GM21786 (cell line): ENCODE measurements around the gene ITGB1.

ENCODE experiments used
- ATAC-seq: cut with Tn5 transposase; IDR thresholded peaks from one replicate; pipeline ENCODE4 v1.9.1; 2021; ENCODE audit not compliant: unreplicated experiment

The ITGB1 gene

GRCh38 chr10:32893434-32893833 lies 64.6 kb downstream of the ITGB1 start:
- no peak for ATAC-seq

DNA sequence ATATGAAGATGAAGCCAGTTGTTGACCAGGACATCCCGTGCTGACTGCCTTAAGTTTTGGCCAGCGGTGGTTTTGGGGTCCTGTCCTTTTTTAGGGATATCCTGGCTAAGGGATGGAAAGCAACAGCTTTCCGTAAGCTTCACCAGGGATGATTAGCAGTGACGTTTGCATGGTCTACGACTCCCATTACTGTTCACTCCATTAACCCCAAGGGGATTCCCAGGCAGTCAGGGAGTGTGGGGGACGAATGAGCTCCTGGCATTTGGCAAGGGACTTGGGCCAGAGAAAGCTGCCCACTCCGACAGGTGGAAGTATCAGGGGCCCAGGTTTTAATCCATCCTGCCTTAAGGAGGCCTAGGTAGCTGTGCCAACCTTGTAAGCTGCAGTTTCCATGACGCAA lies 66.8 kb downstream of the ITGB1 start:
- ATAC-seq, result no peak

GRCh38 chr10:32890444-32890843 lies 67.6 kb downstream of the ITGB1 start:
- no peak for ATAC-seq

- no peak for ATAC-seq
Measured at GRCh38 chr10:32889631-32890212, 68.3 kb downstream of the ITGB1 start.

GRCh38 chr10:32888161-32888927 lies 69.7 kb downstream of the ITGB1 start:
- ATAC-seq, result no peak

DNA sequence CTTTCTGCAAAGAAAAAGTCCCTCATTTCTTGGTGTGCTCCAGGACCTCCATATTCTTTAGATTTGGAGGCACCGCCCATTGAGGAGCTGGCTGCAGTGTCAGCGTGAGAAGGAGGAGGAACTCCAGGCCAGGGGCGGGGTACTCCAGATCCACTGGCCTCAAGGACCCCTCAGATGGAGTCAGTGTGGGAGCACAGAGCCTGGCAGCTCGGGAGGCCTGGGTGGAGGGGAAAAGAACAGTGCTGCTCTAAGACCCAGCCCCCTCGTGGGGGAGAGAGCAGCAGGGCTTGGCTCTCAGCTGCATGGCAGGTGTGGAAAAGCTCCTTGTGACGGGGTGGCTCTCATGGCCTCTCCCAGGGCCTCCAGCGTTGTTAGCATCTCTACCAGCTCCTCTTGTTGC lies 70.5 kb downstream of the ITGB1 start:
- no peak for ATAC-seq

GRCh38 chr10:32882076-32882475 lies 76.0 kb downstream of the ITGB1 start:
- ATAC-seq, result no peak

DNA sequence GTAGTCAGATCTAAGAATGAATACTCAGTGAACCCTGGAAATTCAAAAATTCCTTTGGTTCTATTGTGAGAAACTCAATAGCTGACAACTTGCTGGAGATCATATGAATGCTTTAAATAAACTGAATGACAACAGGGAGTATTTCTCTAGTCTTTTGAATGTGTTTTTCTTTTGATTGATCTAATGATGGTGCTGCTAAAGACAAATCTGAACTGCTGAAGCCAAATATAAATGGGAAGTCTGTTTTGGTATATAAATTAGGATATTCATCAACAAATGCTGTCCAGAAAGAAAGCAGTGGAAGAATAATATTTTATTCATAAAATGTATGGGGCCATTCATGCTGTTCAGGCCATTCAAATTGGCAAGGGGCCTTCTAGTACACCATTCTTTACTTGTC lies 79.4 kb downstream of the ITGB1 start:
- no peak for ATAC-seq

GRCh38 chr10:32877915-32878314 lies 80.1 kb downstream of the ITGB1 start:
- ATAC-seq, result no peak

GRCh38 chr10:32865170-32865569 lies 92.9 kb downstream of the ITGB1 start:
- no peak for ATAC-seq

GRCh38 chr10:32854435-32854834 lies 103.6 kb downstream of the ITGB1 start:
- ATAC-seq, result no peak

GRCh38 chr10:32851301-32851700 lies 106.7 kb downstream of the ITGB1 start:
- ATAC-seq, result no peak
